NCI-H187 treated with DMSO at 0.1 percent for 48 hours (cell line): ENCODE data around the gene CORO7.

ENCODE experiments used
- DNase-seq: peaks from one replicate; lab custom pipeline; 2025; lab: John Stamatoyannopoulos, UW

CORO7 gene

GRCh38 chr16:4384509-4384942, 31.9 kb downstream of the CORO7 start:
- no peak for DNase-seq

DNA sequence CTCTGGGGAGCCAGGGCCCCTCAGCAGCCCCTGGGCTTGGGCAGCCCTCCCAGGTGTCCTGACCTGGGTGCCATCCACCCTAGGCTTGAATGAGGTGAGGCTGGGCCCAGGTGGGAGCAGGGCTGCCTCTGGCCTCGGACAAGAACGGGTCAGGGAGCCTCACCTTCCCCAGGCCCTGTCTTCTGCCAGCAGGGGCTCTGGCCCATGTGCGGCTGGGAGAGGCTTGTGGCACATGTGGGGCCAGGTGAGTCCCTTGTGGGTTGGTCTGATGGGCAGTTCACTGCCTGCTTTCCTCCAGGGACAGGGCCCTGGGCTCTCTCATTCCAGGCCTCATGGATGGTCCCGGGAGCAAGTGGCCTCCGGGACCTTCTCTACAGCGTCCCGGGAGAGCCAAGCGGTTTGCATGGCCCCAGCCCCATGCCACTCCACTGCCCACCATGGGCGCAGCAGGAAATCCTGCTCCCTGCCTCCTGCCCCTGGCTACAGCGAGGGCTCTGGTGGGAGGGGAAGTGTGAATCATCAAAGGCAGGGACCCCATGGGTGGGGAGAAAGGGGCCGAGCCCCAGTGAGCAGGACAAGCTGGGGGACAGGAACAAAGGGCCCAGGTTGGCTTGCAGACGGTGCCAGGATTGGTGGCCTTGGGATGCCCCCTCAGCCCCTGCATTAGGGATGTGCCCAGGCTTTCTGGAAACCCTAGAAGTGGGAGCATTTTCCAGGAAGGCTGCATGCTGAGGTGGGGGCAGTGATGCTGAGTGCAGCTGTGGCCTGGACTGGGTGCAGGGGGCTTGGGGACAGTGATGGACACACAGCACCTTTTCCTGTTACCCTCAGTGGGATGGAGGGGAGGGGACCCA, 32.6 kb downstream of the CORO7 start:
- no peak for DNase-seq

- no peak for DNase-seq
These were observed 33.5 kb downstream of the CORO7 start for GRCh38 chr16:4382795-4383357.

GRCh38 chr16:4381935-4382794, 34.2 kb downstream of the CORO7 start:
- DNase-seq = no peak

DNA sequence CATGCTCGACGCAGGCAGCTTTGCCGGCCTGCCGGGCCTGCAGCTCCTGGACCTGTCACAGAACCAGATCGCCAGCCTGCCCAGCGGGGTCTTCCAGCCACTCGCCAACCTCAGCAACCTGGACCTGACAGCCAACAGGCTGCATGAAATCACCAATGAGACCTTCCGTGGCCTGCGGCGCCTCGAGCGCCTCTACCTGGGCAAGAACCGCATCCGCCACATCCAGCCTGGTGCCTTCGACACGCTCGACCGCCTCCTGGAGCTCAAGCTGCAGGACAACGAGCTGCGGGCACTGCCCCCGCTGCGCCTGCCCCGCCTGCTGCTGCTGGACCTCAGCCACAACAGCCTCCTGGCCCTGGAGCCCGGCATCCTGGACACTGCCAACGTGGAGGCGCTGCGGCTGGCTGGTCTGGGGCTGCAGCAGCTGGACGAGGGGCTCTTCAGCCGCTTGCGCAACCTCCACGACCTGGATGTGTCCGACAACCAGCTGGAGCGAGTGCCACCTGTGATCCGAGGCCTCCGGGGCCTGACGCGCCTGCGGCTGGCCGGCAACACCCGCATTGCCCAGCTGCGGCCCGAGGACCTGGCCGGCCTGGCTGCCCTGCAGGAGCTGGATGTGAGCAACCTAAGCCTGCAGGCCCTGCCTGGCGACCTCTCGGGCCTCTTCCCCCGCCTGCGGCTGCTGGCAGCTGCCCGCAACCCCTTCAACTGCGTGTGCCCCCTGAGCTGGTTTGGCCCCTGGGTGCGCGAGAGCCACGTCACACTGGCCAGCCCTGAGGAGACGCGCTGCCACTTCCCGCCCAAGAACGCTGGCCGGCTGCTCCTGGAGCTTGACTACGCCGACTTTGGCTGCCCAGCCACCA, 35.1 kb downstream of the CORO7 start:
- DNase-seq = no peak

DNA sequence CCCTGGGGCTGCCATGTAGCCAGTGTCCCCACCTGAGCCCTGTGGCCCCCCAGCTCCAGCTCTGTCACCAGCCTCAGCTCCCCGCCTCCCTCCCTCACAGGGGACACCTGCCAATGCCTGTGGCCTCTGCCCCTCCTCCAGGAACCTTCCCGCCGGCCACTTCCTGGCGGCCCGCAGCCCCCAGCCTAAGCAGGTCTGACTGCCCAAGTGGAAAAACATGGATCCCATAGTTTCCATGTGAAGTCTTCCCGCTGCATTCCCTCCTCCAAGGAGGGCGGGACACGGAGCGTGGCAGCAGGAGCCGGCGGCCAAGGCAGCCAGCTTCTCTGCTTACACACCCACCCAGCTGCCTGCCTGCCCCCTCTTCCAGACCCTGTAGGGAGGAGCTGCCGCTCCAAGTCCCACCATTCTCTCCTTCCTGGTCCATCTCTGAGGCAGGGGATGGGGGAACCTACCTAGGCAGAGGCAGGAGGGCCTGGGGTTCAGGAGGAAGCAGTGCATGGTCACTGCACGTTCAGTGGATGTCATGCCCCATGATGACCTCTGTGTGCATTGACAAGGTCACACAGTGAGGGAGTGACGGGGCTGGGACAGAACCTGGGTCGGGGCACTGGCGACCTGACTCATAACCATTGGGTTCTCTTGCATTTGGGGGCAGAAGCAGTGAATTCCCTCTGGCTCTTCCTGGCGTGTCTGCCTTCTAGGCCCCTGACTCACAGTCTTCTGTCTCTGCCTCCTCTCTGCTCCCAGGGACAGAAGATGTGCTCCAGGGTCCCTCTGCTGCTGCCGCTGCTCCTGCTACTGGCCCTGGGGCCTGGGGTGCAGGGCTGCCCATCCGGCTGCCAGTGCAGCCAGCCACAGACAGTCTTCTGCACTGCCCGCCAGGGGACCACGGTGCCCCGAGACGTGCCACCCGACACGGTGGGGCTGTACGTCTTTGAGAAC, 36.0 kb downstream of the CORO7 start:
- no peak for DNase-seq

DNA sequence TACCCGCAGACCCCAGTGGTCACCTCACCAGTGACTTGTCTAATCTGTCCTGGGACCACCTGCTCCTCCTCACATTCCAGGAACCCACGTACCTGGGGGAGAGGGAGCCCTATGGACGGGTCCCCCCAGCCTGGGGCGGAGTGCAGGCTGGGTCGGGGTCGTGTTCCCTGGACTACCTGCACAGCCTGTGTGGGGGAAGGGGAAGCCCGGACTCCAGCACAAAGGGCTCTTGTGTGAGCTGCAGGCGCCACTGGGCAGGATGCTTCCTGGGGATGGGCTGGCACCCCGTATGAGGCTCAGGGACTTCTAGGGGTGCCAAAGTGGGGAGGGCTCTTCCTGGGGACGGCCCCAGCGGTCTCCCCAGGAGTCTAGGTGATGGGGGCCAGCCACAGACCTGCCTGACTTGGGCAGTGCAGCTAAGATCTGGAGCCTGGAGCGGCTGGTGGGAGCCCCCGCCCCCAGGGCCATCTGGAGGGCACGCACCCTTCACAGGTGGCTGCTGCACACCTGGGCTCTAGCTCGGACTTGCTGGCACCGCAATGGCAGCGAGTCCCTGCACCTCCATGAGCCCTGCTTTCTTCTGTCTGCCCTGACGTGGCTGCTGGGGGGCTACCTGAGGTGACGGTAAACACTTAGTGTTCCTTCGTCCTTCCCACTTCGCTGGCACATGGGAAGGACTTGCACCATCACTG, 37.3 kb downstream of the CORO7 start:
- no peak for DNase-seq

GRCh38 chr16:4378161-4378666, 38.2 kb downstream of the CORO7 start:
- no peak for DNase-seq

DNA sequence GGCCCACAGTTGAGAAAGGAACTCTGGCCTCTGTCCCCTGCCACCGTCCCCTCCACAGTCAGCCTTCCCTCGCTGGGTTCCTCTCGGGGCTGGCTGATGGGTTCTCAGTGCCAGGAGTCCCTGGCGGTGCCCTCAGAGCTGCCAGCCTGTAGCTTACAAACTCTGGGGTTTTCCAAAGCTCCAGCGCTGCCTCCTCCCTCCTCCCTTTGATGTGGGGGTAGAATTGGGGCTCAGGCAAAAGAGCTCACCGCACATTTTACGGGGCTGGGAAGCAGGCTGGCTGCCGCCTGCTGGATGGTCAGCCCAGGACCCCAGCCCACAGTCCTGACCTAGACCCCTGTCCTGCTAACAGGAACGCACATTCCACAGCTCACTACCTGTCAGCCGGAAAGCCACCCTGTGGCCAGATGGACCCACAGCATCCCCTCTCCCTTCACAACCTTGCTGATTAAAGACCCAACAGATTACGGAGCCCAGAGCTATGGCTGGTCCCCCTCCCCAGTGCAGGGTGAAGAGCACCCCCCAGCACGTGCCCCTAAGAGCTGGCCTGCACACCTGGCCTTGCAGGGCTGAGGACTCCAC, 38.7 kb downstream of the CORO7 start:
- no peak for DNase-seq

DNA sequence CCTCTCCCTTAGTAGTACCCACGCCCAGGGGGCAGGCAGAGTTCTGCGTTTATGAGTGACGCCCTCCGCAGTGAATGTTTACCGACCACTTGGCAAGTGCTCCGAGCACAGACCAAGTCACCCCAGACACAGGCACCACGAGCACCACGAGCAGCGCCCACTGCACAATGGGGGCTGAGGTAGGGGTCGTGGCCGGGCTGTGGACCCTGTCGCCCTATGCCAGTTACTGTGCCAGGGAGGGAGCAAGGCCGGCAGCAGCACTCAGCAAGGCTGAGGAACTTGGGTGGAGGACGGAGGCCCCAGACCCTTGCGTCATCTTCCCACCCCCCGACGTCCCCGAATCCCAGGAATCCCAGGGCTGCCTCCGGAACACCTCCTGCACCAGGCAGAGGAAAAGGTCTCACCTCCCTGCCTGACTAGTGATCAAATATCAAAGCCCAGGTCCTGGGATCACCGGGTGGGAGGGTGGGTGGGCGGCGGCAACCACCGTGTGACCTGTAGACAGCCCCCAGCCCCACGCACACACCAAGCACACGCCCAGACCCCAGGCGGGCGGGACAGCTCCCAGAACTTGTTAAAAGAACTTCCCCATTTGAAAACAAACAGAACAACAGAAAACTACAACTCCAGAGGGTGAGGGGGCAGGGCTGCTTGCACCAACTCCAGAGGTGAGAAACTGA, 39.4 kb downstream of the CORO7 start:
- DNase-seq = no peak

DNA sequence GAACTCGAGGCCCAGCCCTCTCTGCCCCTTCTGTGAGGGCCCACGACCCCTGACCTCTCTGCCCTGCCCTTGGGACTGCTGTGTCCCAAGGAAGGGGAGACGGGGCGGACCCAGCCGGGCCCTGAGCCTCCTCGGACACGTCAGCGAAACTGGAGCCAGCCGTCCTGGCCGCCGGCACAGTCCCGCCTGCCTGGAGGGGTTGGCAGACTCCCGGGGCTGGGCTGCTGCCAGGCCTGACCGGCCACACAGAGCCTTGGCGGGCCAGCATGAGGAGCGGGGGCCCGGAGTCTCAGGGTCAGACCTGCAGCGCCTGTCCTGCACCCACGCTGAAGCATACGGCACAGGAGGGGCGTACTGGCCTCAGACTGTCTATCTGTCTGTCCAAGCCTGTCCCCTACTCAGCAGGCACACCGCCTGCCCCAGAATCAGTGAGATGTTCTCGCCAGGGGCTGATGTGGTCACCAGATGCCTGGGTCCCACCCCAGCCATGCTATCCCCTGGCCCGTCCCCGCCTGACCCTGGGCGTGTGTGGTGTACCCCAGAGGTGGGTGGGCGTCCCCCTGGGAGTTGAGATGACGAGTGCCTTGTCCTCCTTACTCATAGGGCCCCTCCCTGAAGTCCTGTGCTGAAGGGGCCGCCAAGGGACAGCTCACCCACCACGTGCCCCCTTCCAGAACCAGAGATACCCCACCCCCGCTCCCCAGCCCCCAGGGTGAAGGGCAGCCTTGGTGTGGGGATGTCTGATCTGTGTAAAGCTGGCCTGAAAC, 40.1 kb downstream of the CORO7 start:
- no peak for DNase-seq

GRCh38 chr16:4375717-4376116, 40.7 kb downstream of the CORO7 start:
- no peak for DNase-seq

DNA sequence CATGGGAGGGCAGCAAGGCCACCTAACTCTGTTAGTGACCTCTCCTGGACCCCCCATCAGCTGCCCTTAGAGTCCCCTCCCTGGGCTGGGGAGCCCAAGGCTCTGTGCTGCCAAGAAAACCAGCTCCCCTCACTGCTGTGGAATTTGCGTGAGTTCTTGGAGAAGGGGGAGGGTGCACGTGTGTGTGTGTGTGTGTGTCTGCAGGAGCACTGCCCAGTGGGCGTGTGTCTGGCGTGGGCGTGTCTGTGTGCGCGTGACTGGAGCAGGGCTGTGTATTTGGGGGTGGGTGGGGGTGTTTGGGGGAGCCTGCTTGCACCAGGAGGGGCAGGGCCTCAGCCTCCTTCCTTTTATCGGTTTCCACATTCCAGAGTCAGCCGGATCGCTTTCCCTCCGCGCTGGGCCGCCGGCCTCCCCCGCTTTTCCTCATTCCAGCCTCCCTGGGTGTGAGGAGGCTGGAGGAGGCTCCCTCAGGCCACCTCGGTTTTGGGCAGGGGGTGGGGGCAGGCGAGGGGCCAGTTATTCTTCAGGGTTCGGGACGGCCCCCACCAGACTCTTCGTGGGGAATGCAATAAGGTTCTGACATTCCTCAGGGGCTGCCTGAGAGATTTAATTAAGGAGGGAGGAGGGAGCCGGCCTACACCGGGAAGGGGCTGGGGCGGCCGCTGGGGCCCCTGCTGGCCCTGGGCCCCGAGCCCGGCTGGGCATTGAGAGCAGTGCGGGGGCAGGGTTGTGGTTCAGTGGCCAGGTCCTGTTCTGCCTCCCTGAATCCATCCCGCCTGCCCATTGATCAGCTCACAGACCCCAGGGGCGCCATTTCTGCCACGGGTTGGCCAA, 42.3 kb downstream of the CORO7 start:
- no peak for DNase-seq

GRCh38 chr16:4373356-4373908, 43.0 kb downstream of the CORO7 start:
- DNase-seq = no peak

GRCh38 chr16:4372578-4373355, 43.6 kb downstream of the CORO7 start:
- no peak for DNase-seq

GRCh38 chr16:4372001-4372577, 44.3 kb downstream of the CORO7 start:
- DNase-seq = no peak
